Right lobe of liver (tissue), 4 donors: ENCODE measurements around the gene PGBD5.

Experiments used
- CTCF ChIP-seq, 4 donors: fragments of 200-600 bp in 3 of 4; fragments of 450-650 bp in 1 of 4; IDR thresholded peaks; one replicate each; pipeline versions ENCODE4 v1.5.1 to v1.8.0; 2016 to 2022; ENCODE audit warnings: antibody characterized with exemption in 4 of 4, mild to moderate bottlenecking in 2 of 4
- POLR2A ChIP-seq: fragments of 450-650 bp; IDR thresholded peaks from one replicate; pipeline ENCODE4 v1.6.1; 2017; ENCODE audit warnings: antibody characterized with exemption, mild to moderate bottlenecking
- donor health status: DM: no; HTN: no; CAD: no.
- donor health status: DM: no; HTN: no; CAD: no.
- donor health status: DM: no; HTN: yes; CAD: no.

GRCh38 chr1:230323686-230324085 is 102.4 kb downstream of the PGBD5 start:
- TF ChIP-seq CTCF (IDR thresholded peaks at IDR 0.05) (no peak), POLR2A (no peak)
